Mammary epithelial cell (primary cell): ENCODE results near the gene KNOP1.

Experiments
- EZH2 ChIP-seq: IDR thresholded peaks from 2 replicates; pipeline ENCODE4 v1.6.1; 2012; ENCODE audit warnings: low read length, inconsistent platforms, borderline replicate concordance
- TF ChIP-seq, protein P1 (sequence below), 2 donors: IDR thresholded peaks in 1 of 2; conservative IDR thresholded peaks in 1 of 2; 2 replicates each; pipeline ENCODE4 v1.5.1; 2011 to 2012; ENCODE audit warnings: inconsistent platforms in 2 of 2, low read length in 2 of 2, mild to moderate bottlenecking in 2 of 2, control low read depth in 1 of 2, low read depth in 1 of 2; ENCODE audit not compliant: insufficient read depth in 1 of 2; ENCODE audit errors: extremely low read depth in 1 of 2

DNA sequence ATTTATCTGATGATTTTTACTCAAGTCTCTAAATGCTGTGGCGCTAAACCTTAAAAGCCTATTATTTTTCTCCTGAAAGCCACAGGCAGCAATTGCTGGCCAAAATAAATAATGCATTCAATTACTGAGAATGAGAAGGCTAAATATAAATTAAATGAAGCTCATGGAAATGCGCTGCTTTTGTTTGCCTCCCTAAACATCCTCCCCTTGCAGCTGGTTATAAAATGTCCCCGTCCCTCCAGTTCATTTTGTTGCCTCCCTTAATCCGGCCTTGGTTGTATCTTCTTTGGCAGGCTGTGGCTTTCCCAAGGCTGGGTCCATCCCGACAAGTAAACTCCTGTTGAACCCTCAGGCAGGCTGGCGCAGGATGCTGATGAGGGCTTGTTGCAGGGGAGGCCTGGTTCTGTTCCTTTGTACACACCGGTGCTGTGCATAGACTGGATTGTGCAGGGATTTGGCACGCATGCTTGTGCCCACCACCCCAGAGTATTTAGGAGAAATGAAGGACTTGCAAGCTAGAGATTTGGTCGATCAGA is 62.7 kb downstream of the KNOP1 start:
- no peak for TF ChIP-seq EZH2
- TF ChIP-seq, protein P1, sequence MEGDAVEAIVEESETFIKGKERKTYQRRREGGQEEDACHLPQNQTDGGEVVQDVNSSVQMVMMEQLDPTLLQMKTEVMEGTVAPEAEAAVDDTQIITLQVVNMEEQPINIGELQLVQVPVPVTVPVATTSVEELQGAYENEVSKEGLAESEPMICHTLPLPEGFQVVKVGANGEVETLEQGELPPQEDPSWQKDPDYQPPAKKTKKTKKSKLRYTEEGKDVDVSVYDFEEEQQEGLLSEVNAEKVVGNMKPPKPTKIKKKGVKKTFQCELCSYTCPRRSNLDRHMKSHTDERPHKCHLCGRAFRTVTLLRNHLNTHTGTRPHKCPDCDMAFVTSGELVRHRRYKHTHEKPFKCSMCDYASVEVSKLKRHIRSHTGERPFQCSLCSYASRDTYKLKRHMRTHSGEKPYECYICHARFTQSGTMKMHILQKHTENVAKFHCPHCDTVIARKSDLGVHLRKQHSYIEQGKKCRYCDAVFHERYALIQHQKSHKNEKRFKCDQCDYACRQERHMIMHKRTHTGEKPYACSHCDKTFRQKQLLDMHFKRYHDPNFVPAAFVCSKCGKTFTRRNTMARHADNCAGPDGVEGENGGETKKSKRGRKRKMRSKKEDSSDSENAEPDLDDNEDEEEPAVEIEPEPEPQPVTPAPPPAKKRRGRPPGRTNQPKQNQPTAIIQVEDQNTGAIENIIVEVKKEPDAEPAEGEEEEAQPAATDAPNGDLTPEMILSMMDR (conservative IDR thresholded peaks at IDR 0.05 in 1 of 2, IDR thresholded peaks at IDR 0.05 in 1 of 2; ENCODE audit: extremely low read depth in 1 of 2, insufficient read depth in 1 of 2, low read depth in 1 of 2, low read length in 2 of 2), result no peak
